SK-N-SH (cell line): ENCODE measurements around the gene ZNF816. TPM values are rescaled to one million over a fixed set of nuclear protein-coding genes. Genes with fewer than 3 reads are reported as not detected.

Source experiments
- CTCF ChIA-PET: fragments of 300-600, 350-600 bp; formaldehyde crosslinking; extraction: SDS; loops from one replicate; lab custom pipeline; 2021; lab: Yijun Ruan, JAX
- POLR2A ChIA-PET: fragments of 350-600 bp; sonication (Branson Sonifier 250); formaldehyde crosslinking; extraction: SDS; loops from one replicate; lab custom pipeline; 2020; ENCODE audit warnings: antibody characterized with exemption, inconsistent platforms; lab: Yijun Ruan, JAX
- DNase-seq: peaks from one replicate; pipeline ENCODE4 v3.0.0; 2012
- H2AFZ ChIP-seq: fragments of 200-600 bp; sonication (generic); 2 replicates; pipeline ENCODE4 v1.8.1; 2016; ENCODE audit warnings: antibody characterized with exemption, mild to moderate bottlenecking, low read depth
- H3F3A ChIP-seq: fragments of 200-600 bp; sonication (generic); replicated peaks from 2 replicates; pipeline ENCODE3; 2016; ENCODE audit warnings: antibody characterized with exemption, mild to moderate bottlenecking; ENCODE audit not compliant: insufficient read depth
- H3K27ac ChIP-seq, 2 experiments: fragments of 200-500 bp in 1 of 2; fragments of 200-600 bp in 1 of 2; sonication (Bioruptor generic) in 1 of 2; sonication (generic), shearing (Covaris generic) in 1 of 2; 2 replicates each; pipeline versions ENCODE4 v1.5.1 to v1.6.1; 2014 to 2016; ENCODE audit warnings: low read depth in 2 of 2, inconsistent platforms in 1 of 2, low read length in 1 of 2, mild to moderate bottlenecking in 1 of 2, mixed read lengths in 1 of 2
- H3K27me3 ChIP-seq: fragments of 200-600 bp; sonication (generic), shearing (Covaris generic); 2 replicates; pipeline ENCODE4 v1.6.1; 2016; ENCODE audit warnings: mixed run types; ENCODE audit not compliant: insufficient read depth
- H3K36me3 ChIP-seq, 2 experiments: fragments of 200-500 bp in 1 of 2; fragments of 200-600 bp in 1 of 2; sonication (Bioruptor generic) in 1 of 2; sonication (generic) in 1 of 2; replicated peaks in 1 of 2; 2 replicates each; pipeline versions ENCODE3 to v1.5.1; 2014 to 2016; ENCODE audit warnings: low read length in 1 of 2, mild to moderate bottlenecking in 1 of 2; ENCODE audit not compliant: insufficient read depth in 2 of 2, control insufficient read depth in 1 of 2
- H3K4me1 ChIP-seq, 2 experiments: fragments of 200-500 bp in 1 of 2; fragments of 200-600 bp in 1 of 2; sonication (Bioruptor generic) in 1 of 2; sonication (generic), shearing (Covaris generic) in 1 of 2; 2 replicates each; pipeline versions ENCODE4 v1.5.1 to v1.6.1; 2014 to 2016; ENCODE audit warnings: low read depth in 1 of 2, low read length in 1 of 2, mixed run types in 1 of 2; ENCODE audit not compliant: insufficient read depth in 2 of 2, control insufficient read depth in 1 of 2
- H3K4me2 ChIP-seq: fragments of 200-600 bp; sonication (generic), shearing (Covaris generic); 2 replicates; pipeline ENCODE4 v1.6.1; 2017; ENCODE audit warnings: mixed run types
- H3K4me3 ChIP-seq, 2 experiments: fragments of 200-500 bp in 1 of 2; fragments of 200-600 bp in 1 of 2; sonication (Bioruptor generic) in 1 of 2; sonication (generic), shearing (Covaris generic) in 1 of 2; 2 replicates each; pipeline versions ENCODE4 v1.5.1 to v1.8.1; 2014 to 2016; ENCODE audit warnings: low read depth in 2 of 2, inconsistent platforms in 1 of 2, low read length in 1 of 2, mild to moderate bottlenecking in 1 of 2, mixed read lengths in 1 of 2, moderate library complexity in 1 of 2
- H3K79me2 ChIP-seq: fragments of 200-600 bp; sonication (generic); 2 replicates; pipeline ENCODE4 v1.8.1; 2017; ENCODE audit warnings: mild to moderate bottlenecking; ENCODE audit not compliant: insufficient read depth
- H3K9ac ChIP-seq: fragments of 200-600 bp; sonication (generic); 2 replicates; pipeline ENCODE4 v1.6.1; 2017; ENCODE audit warnings: mixed run types
- H3K9me2 ChIP-seq: fragments of 200-600 bp; sonication (generic); 2 replicates; pipeline ENCODE4 v1.6.1; 2017; ENCODE audit warnings: mixed run types
- H3K9me3 ChIP-seq: fragments of 200-600 bp; sonication (generic); 2 replicates; pipeline ENCODE4 v1.6.1; 2017; ENCODE audit warnings: mixed run types, mild to moderate bottlenecking, moderate library complexity
- H4K20me1 ChIP-seq: fragments of 200-600 bp; sonication (generic); 2 replicates; pipeline ENCODE4 v1.6.1; 2017; ENCODE audit warnings: mild to moderate bottlenecking, mixed run types; ENCODE audit not compliant: insufficient read depth
- CTCF ChIP-seq: fragments of 200-600 bp; sonication (generic); IDR thresholded peaks from 2 replicates; pipeline ENCODE4 v1.6.1; 2017; ENCODE audit warnings: antibody characterized with exemption, mild to moderate bottlenecking, moderate library complexity
- EP300 ChIP-seq, 2 experiments: IDR thresholded peaks; 2 replicates each; pipeline versions ENCODE4 v1.4.0 to v1.6.1; 2012; ENCODE audit warnings: borderline replicate concordance in 1 of 2, low read depth in 1 of 2, low read length in 1 of 2
- FOXM1 ChIP-seq: IDR thresholded peaks from 2 replicates; pipeline ENCODE4 v1.4.0; 2012; ENCODE audit warnings: low read depth, mild to moderate bottlenecking
- GATA2 ChIP-seq: sonication (generic); formaldehyde crosslinking; IDR thresholded peaks from 2 replicates; pipeline ENCODE4 v1.5.0; 2020; ENCODE audit warnings: mild to moderate bottlenecking, missing genetic modification reagents
- IRF3 ChIP-seq: fragments of 150-350 bp; IDR thresholded peaks from 2 replicates; pipeline ENCODE4 v1.6.1; 2016; ENCODE audit warnings: mild to moderate bottlenecking, low read depth, low read length
- NFIC ChIP-seq: IDR thresholded peaks from 2 replicates; pipeline ENCODE4 v1.4.0; 2012; ENCODE audit warnings: borderline replicate concordance
- PBX3 ChIP-seq: IDR thresholded peaks from 2 replicates; pipeline ENCODE4; 2012
- RCOR1 ChIP-seq: fragments of 150-350 bp; IDR thresholded peaks from 2 replicates; pipeline ENCODE4 v1.6.1; 2017; ENCODE audit warnings: antibody characterized with exemption, low read length
- REST ChIP-seq: IDR thresholded peaks from 2 replicates; pipeline ENCODE4 v1.6.1; 2012; ENCODE audit warnings: mild to moderate bottlenecking, low read depth, low read length, moderate library complexity
- RFX5 ChIP-seq: IDR thresholded peaks from 2 replicates; pipeline ENCODE4 v1.6.1; 2012; ENCODE audit warnings: mild to moderate bottlenecking, improper control_type of control experiment, low read length
- RXRA ChIP-seq: IDR thresholded peaks from 2 replicates; pipeline ENCODE4 v1.4.0; 2012; ENCODE audit warnings: low read depth, mild to moderate bottlenecking, borderline replicate concordance
- SIN3A ChIP-seq: IDR thresholded peaks from 2 replicates; pipeline ENCODE4 v1.6.1; 2012; ENCODE audit warnings: low read depth, mild to moderate bottlenecking, low read length, moderate library complexity, borderline replicate concordance
- SMC3 ChIP-seq: IDR thresholded peaks from 2 replicates; pipeline ENCODE4 v1.6.1; 2012; ENCODE audit warnings: low read depth, low read length, improper control_type of control experiment
- TEAD4 ChIP-seq: IDR thresholded peaks from 2 replicates; pipeline ENCODE4 v1.4.0; 2012; ENCODE audit warnings: mild to moderate bottlenecking, borderline replicate concordance; ENCODE audit not compliant: insufficient read depth
- YY1 ChIP-seq: IDR thresholded peaks from 2 replicates; pipeline ENCODE4 v1.4.0; 2012; ENCODE audit warnings: low read depth, mild to moderate bottlenecking
- WGBS: methylation state at CpG from one replicate; pipeline ENCODE4 v1.1.6; 2017; ENCODE audit warnings: low lambda C conversion rate; 5-methylcytosine and 5-hydroxymethylcytosine counted together
- polyA plus RNA-seq, 3 experiments: library from polyadenylated mRNA; depleted of rRNA; stranded (reverse); fragments of >200 nt; gene quantifications; 2 replicates each; pipeline ENCODE4 v1.2.3, GENCODE V29; 2012

ZNF816 gene
- polyA plus RNA-seq, 1 of the 3 experiments (the other 2 are of a cell fraction) = 1.8 TPM

GRCh38 chr19:53007200-53007599 is 44.5 kb upstream of the ZNF816 start:
- Histone ChIP-seq H2AFZ (no peak overlapping the region), H3K4me3 (no peak overlapping the region), H3K9me3 (no peaks in the 10 kb centered on the region), H3K4me2 (no peak overlapping the region), H3K9me2 (no peaks in the 10 kb centered on the region), H3K79me2 (no peaks in the 10 kb centered on the region), H3K27me3 (no peaks in the 10 kb centered on the region), H3K4me1 (peaks cover 0 to 3% of the 10 kb centered on the region in 2 experiments; a peak in 1 of 4 replicates), H4K20me1 (no peaks in the 10 kb centered on the region), H3F3A (no peaks in the 10 kb centered on the region), H3K36me3 (no peaks in the 10 kb centered on the region), H3K27ac (no peak overlapping the region), H3K9ac (no peak overlapping the region)
- ChIA-PET CTCF (no interaction called here), POLR2A (no interaction called here)
- DNase-seq = no peak
- 35% methylated on average over 7 of the region's 7 CpGs for WGBS
- no peak for TF ChIP-seq TEAD4
- TF ChIP-seq PBX3 = no peak
- no peak for TF ChIP-seq GATA2 (CRISPR knock-in tag)
- no peak for TF ChIP-seq EP300 (IDR thresholded peaks at IDR 0.05; ENCODE audit: borderline replicate concordance in 1 of 2, low read depth in 1 of 2, low read length in 1 of 2)
- TF ChIP-seq SMC3 = no peak
- no peak for TF ChIP-seq RCOR1
- no peak for TF ChIP-seq YY1
- TF ChIP-seq RXRA = no peak
- TF ChIP-seq FOXM1 = no peak
- no peak for TF ChIP-seq REST
- TF ChIP-seq IRF3 = no peak
- no peak for TF ChIP-seq RFX5
- TF ChIP-seq NFIC = no peak
- TF ChIP-seq SIN3A = no peak
- no peak for TF ChIP-seq CTCF
